Keratinocyte (primary cell): Measurements from ENCODE around the gene CCDC63. TPM values are rescaled to one million over a fixed set of nuclear protein-coding genes. Genes with fewer than 3 reads are reported as not detected.

ENCODE experiments used
- DNase-seq: peaks from one replicate; pipeline ENCODE4 v3.0.0-alpha.2; 2011; ENCODE audit warnings: low read depth, missing footprints, low spot score
- FAIRE-seq: peaks from 2 replicates; lab custom pipeline; 2011; peaks lifted over from hg19 to GRCh38; lab: Jason Lieb, UNC
- H2AFZ ChIP-seq: 2 replicates; pipeline ENCODE4 v1.6.0; 2012; ENCODE audit warnings: low read length, control low read depth, inconsistent platforms; ENCODE audit not compliant: control insufficient read depth
- H3K27ac ChIP-seq: 2 replicates; pipeline ENCODE4 v1.5.1; 2011; ENCODE audit warnings: low read length; ENCODE audit not compliant: control insufficient read depth, insufficient read depth
- H3K27me3 ChIP-seq: 3 replicates; pipeline ENCODE4 v1.6.0; 2011; ENCODE audit warnings: low read length; ENCODE audit not compliant: control insufficient read depth, insufficient read depth; ENCODE audit errors: extremely low read depth
- H3K36me3 ChIP-seq, 2 experiments: 2 replicates in 1 of 2; 3 replicates in 1 of 2; pipeline ENCODE4 v1.5.1; 2011; ENCODE audit warnings: low read length in 2 of 2, mild to moderate bottlenecking in 1 of 2; ENCODE audit not compliant: control insufficient read depth in 2 of 2, insufficient read depth in 2 of 2; ENCODE audit errors: extremely low read depth in 1 of 2
- H3K4me1 ChIP-seq: 3 replicates; pipeline ENCODE4 v1.5.1; 2011; ENCODE audit warnings: low read length; ENCODE audit not compliant: control insufficient read depth, insufficient read depth; ENCODE audit errors: extremely low read depth
- H3K4me2 ChIP-seq: 3 replicates; pipeline ENCODE4 v1.6.0; 2011; ENCODE audit warnings: low read depth, low read length; ENCODE audit not compliant: control insufficient read depth, insufficient read depth; ENCODE audit errors: extremely low read depth
- H3K4me3 ChIP-seq, 3 experiments: fragments of 200-600 bp in 1 of 3; sonication (generic) in 1 of 3; 2 replicates in 2 of 3; 3 replicates in 1 of 3; pipeline ENCODE4 v1.5.1; 2011 to 2016; ENCODE audit warnings: low read length in 3 of 3, mild to moderate bottlenecking in 3 of 3, control low read depth in 2 of 3, inconsistent platforms in 1 of 3, low read depth in 1 of 3, mixed read lengths in 1 of 3, mixed run types in 1 of 3, moderate library complexity in 1 of 3; ENCODE audit not compliant: control insufficient read depth in 2 of 3, insufficient read depth in 2 of 3; ENCODE audit errors: extremely low read depth in 1 of 3
- H3K79me2 ChIP-seq: 2 replicates; pipeline ENCODE4 v1.6.0; 2012; ENCODE audit warnings: low read length; ENCODE audit not compliant: control insufficient read depth, insufficient read depth
- H3K9ac ChIP-seq: 3 replicates; pipeline ENCODE4 v1.6.0; 2011; ENCODE audit warnings: low read length; ENCODE audit not compliant: control insufficient read depth, insufficient read depth; ENCODE audit errors: extremely low read depth
- H3K9me1 ChIP-seq: 3 replicates; pipeline ENCODE4 v1.6.0; 2011; ENCODE audit warnings: low read length; ENCODE audit not compliant: control insufficient read depth, insufficient read depth; ENCODE audit errors: extremely low read depth
- H3K9me3 ChIP-seq: 2 replicates; pipeline ENCODE4 v1.5.1; 2012; ENCODE audit warnings: low read depth, low read length; ENCODE audit not compliant: control insufficient read depth
- H4K20me1 ChIP-seq: 3 replicates; pipeline ENCODE4 v1.6.0; 2011; ENCODE audit warnings: low read length; ENCODE audit not compliant: control insufficient read depth, insufficient read depth; ENCODE audit errors: extremely low read depth
- CTCF ChIP-seq, 3 experiments: IDR thresholded peaks in 1 of 3; conservative IDR thresholded peaks in 1 of 3; optimal IDR thresholded peaks in 1 of 3; 2 replicates in 2 of 3; 3 replicates in 1 of 3; pipeline versions ENCODE3 to v1.5.1; 2011; ENCODE audit warnings: low read length in 3 of 3, mild to moderate bottlenecking in 3 of 3, moderate library complexity in 2 of 3, control low read depth in 1 of 3, inconsistent platforms in 1 of 3; ENCODE audit not compliant: insufficient read depth in 2 of 3; ENCODE audit errors: extremely low read depth in 1 of 3
- EZH2 ChIP-seq: IDR thresholded peaks from one replicate; pipeline ENCODE4 v1.6.1; 2012; ENCODE audit warnings: inconsistent platforms, mild to moderate bottlenecking, low read length, moderate library complexity
- dilution Hi-C: fragments of 300-500 bp; cut with MboI; formaldehyde crosslinking; loops from one replicate; pipeline ENCODE4 v1.7.0; 2020; ENCODE audit warnings: low sequenced_read_pairs; ENCODE audit not compliant: extremely low pct_ligation_motif_present
- polyA plus RNA-seq, 5 experiments: library from polyadenylated mRNA; depleted of rRNA in 3 of 5; stranded (reverse) in 3 of 5; stranded (forward) in 1 of 5; unstranded in 1 of 5; fragments of >200 nt; gene quantifications; 1 replicate in 1 of 5; 2 replicates in 3 of 5; 3 replicates in 1 of 5; pipeline versions ENCODE4 v1.2.1 to v1.2.3, GENCODE V29; 2011 to 2012; ENCODE audit warnings: missing spikeins in 2 of 5, low read depth in 1 of 5, low replicate concordance in 1 of 5

The CCDC63 gene
- polyA plus RNA-seq, 1 donor (not counting 4 experiments of a cell fraction or from before 2014, with no cell fraction given) = not detected

GRCh38 chr12:110927546-110927945, 80.8 kb downstream of the CCDC63 start:
- Histone ChIP-seq H3K4me2 (no peak overlapping the region), H4K20me1 (no peaks in the 10 kb centered on the region), H3K9me1 (no peaks in the 10 kb centered on the region), H3K27me3 (no peaks in the 10 kb centered on the region), H3K27ac (no peak overlapping the region), H2AFZ (no peak overlapping the region), H3K79me2 (no peaks in the 10 kb centered on the region), H3K9me3 (no peaks in the 10 kb centered on the region), H3K36me3 (no peaks in the 10 kb centered on the region), H3K4me1 (no peaks in the 10 kb centered on the region), H3K9ac (no peak overlapping the region), H3K4me3 (no peak overlapping the region)
- no peak for TF ChIP-seq CTCF (optimal IDR thresholded peaks at IDR 0.05 in 1 of 3, IDR thresholded peaks at IDR 0.05 in 1 of 3, conservative IDR thresholded peaks at IDR 0.05 in 1 of 3; ENCODE audit: extremely low read depth in 1 of 3, insufficient read depth in 2 of 3, low read length in 3 of 3)
- no peak for TF ChIP-seq EZH2
- FAIRE-seq (no peak), DNase-seq (no peak)
- dilution Hi-C loops = no loop called here

- Histone ChIP-seq H3K9ac (no peak overlapping the region), H3K79me2 (no peaks in the 10 kb centered on the region), H3K36me3 (no peaks in the 10 kb centered on the region), H3K4me2 (no peak overlapping the region), H3K27me3 (no peaks in the 10 kb centered on the region), H2AFZ (no peak overlapping the region), H3K27ac (no peak overlapping the region), H3K9me3 (no peaks in the 10 kb centered on the region), H3K4me3 (no peak overlapping the region), H3K9me1 (no peaks in the 10 kb centered on the region), H4K20me1 (no peaks in the 10 kb centered on the region), H3K4me1 (no peaks in the 10 kb centered on the region)
- DNase-seq (no peak), FAIRE-seq (no peak)
- dilution Hi-C loops = no loop called here
- no peak for TF ChIP-seq CTCF (optimal IDR thresholded peaks at IDR 0.05 in 1 of 3, IDR thresholded peaks at IDR 0.05 in 1 of 3, conservative IDR thresholded peaks at IDR 0.05 in 1 of 3; ENCODE audit: extremely low read depth in 1 of 3, insufficient read depth in 2 of 3, low read length in 3 of 3)
- no peak for TF ChIP-seq EZH2
These were observed 81.9 kb downstream of the CCDC63 start for GRCh38 chr12:110928700-110929099.
